HFFc6 (cell line): ENCODE measurements around the gene KRT39. TPM values are rescaled to one million over a fixed set of nuclear protein-coding genes. Genes with fewer than 3 reads are reported as not detected.

Experiments used
- DNase-seq: peaks from one replicate; pipeline ENCODE4 v3.0.0-alpha.2; 2018
- H3K27ac Mint-ChIP-seq: 2 replicates; pipeline ENCODE4 v1.8.0; 2020; ENCODE audit warnings: mild to moderate bottlenecking, mixed read lengths
- H3K27me3 Mint-ChIP-seq: 2 replicates; pipeline ENCODE4 v1.8.0; 2021; ENCODE audit warnings: mild to moderate bottlenecking, moderate library complexity, mixed read lengths; ENCODE audit not compliant: insufficient read depth
- H3K36me3 Mint-ChIP-seq: 2 replicates; pipeline ENCODE4 v1.8.0; 2021; ENCODE audit warnings: low read depth, mixed read lengths
- H3K4me1 Mint-ChIP-seq: 2 replicates; pipeline ENCODE4 v1.8.0; 2020; ENCODE audit warnings: low read depth, mixed read lengths
- H3K4me3 Mint-ChIP-seq: 2 replicates; pipeline ENCODE4 v1.8.0; 2020; ENCODE audit warnings: mild to moderate bottlenecking, moderate library complexity, mixed read lengths
- H3K9me3 Mint-ChIP-seq: 2 replicates; pipeline ENCODE4 v1.8.0; 2020; ENCODE audit warnings: mild to moderate bottlenecking, mixed read lengths
- total RNA-seq, 6 experiments: library from RNA; stranded (reverse); fragmentation: NEBNext Ultra II Directional; extraction: Animal tissue kit (Norgen Biotek cat#: 25700); gene quantifications; 2 replicates in 1 of 6; 3 replicates in 5 of 6; pipeline ENCODE4 v1.2.3, GENCODE V29; 2021
- TF ChIP-seq, protein P1 (sequence below): fragments of 200-600 bp; sonication (generic); IDR thresholded peaks from 2 replicates; pipeline ENCODE4 v1.5.0; 2021; ENCODE audit warnings: antibody characterized with exemption, mild to moderate bottlenecking

KRT39 gene
- total RNA-seq, 6 experiments from 2014 or later, result not detected

DNA sequence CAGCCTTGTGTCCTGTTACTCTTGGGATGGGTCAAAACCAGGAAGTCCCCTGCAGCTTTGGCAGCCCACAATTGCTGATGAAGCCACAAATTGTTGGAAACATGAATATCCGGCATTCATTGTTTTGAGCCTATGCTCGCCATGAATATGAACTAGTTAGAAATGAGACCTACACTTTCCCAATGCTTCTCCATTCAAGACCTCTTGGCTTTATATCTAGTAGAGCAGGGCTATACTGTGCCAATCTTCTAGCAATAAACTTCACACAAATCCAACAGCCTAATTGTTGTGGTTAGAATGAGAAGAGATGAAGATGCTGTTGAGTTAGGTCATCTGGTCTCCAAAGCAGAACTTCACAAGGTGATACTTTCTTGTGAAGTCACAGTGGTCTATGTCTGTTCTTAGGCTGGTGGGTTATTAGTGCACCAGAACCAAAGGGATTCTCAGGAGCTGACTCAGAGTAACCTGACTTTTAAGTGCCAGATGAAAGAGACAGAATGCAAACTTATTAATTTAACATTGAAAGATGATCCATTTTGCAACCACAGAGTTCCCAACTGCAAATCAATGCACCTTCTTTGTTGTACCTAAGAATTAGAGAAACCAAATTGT is 15.6 kb downstream of the KRT39 start:
- H3K4me3 Mint-ChIP-seq, result no peak overlapping the region
- peak overlapping the region; percentile 84; the same call in 1 of the 2 replicates for H3K27ac Mint-ChIP-seq
- no peak for DNase-seq
- no peaks in the 10 kb centered on the region for H3K36me3 Mint-ChIP-seq
- TF ChIP-seq, protein P1, sequence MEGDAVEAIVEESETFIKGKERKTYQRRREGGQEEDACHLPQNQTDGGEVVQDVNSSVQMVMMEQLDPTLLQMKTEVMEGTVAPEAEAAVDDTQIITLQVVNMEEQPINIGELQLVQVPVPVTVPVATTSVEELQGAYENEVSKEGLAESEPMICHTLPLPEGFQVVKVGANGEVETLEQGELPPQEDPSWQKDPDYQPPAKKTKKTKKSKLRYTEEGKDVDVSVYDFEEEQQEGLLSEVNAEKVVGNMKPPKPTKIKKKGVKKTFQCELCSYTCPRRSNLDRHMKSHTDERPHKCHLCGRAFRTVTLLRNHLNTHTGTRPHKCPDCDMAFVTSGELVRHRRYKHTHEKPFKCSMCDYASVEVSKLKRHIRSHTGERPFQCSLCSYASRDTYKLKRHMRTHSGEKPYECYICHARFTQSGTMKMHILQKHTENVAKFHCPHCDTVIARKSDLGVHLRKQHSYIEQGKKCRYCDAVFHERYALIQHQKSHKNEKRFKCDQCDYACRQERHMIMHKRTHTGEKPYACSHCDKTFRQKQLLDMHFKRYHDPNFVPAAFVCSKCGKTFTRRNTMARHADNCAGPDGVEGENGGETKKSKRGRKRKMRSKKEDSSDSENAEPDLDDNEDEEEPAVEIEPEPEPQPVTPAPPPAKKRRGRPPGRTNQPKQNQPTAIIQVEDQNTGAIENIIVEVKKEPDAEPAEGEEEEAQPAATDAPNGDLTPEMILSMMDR, result no peak
- H3K4me1 Mint-ChIP-seq, result peaks cover 73% of the 10 kb centered on the region
- no peaks in the 10 kb centered on the region for H3K9me3 Mint-ChIP-seq
- no peaks in the 10 kb centered on the region; the same call in none of the 2 replicates for H3K27me3 Mint-ChIP-seq

DNA sequence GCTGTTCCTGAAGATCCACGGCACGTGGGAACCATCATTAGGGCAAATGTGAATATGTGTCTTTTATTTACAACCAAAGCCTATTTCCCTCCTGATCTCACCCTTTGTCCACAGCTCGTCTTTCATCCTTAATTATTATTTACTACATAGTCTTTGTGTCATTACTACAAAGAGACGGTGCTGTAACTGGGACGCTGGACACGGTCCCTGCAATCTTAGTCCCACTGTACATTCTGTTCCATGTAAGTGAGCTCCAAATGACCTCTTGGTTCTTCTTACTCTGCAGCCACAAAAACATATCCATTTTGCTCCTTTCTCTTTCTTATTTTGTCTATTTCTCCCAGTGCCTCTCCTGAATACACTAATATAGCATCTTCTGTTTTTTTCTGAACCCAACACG is 16.6 kb downstream of the KRT39 start:
- Mint-ChIP-seq H3K27me3 (peaks cover under 1% of the 10 kb centered on the region), H3K36me3 (no peaks in the 10 kb centered on the region), H3K9me3 (no peaks in the 10 kb centered on the region), H3K4me3 (no peak overlapping the region), H3K4me1 (peaks cover 63% of the 10 kb centered on the region), H3K27ac (no peak overlapping the region)
- no peak for DNase-seq
- TF ChIP-seq, protein P1, result no peak

DNA sequence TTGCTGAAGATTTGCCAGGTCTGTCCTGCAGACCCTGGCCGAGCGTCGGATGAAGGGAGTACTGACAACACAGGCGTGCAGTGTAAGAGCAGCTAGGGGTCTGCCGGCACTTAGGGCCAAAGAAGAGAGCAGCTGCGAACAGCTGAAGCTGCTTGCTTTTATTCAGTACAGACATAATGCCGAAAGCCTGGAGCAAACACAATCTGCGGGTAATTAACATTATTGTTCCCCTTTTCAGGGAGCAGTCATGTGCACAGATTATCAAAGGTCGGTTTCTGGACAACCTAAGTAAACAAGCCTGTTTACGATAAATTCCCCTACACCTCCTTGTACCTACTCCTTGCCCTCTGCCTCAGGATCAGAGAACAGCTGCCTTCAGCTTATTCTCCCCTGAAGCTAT is 17.3 kb downstream of the KRT39 start:
- H3K4me3 Mint-ChIP-seq, result 0 out of 2 replicates have a peak overlapping the region, but pooled peaks have one; percentile 1
- H3K27me3 Mint-ChIP-seq, result peaks cover 1% of the 10 kb centered on the region
- H3K36me3 Mint-ChIP-seq, result no peaks in the 10 kb centered on the region
- no peak for DNase-seq
- peaks cover 56% of the 10 kb centered on the region for H3K4me1 Mint-ChIP-seq
- no peaks in the 10 kb centered on the region for H3K9me3 Mint-ChIP-seq
- TF ChIP-seq, protein P1, result no peak
- H3K27ac Mint-ChIP-seq, result peak overlapping the region; percentile 27; the same call in 1 of the 2 replicates

DNA sequence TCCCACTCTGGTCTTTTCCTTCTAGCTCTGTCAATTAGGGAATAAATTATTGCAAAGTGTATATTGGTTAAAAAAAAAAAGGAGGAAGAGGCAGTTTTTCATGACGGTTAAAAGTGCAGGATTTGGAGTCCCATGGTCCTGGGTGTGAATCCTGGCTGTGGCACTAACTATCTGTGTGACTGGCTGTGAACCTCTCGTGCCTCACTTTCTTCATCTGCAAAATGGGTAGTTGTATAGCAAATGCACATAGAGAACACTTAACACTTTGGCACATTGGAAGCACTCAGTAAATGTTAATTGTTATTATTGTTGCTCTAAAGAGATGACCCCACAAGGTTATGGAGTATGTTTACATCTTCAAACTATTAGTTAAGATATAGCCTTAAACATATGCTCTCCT is 18.8 kb downstream of the KRT39 start:
- H3K9me3 Mint-ChIP-seq, result no peaks in the 10 kb centered on the region
- TF ChIP-seq, protein P1, result no peak
- peaks cover 1% of the 10 kb centered on the region for H3K27me3 Mint-ChIP-seq
- H3K4me1 Mint-ChIP-seq, result peaks cover 41% of the 10 kb centered on the region
- H3K4me3 Mint-ChIP-seq, result no peak overlapping the region
- no peaks in the 10 kb centered on the region for H3K36me3 Mint-ChIP-seq
- H3K27ac Mint-ChIP-seq, result no peak overlapping the region
- no peak for DNase-seq

DNA sequence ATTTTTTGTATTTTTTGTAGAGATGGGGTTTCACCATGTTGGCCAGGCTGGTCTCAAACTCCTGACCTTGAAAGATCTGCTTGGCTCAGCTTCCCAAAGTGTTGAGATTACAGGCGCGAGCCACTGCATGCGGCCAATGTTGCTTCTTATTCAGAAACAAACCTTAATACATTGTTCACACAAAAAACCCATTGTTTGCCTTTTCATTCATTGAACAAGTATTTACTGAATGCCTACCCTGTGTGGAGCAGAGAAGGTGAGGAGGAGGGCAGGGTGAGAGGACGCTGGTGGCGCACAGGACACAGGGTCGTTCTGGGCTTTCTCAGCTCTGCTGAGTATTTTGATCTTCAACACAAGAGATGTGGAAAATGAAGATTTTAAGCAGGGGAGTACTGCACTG is 21.3 kb downstream of the KRT39 start:
- TF ChIP-seq, protein P1, result no peak
- no peak overlapping the region for H3K4me3 Mint-ChIP-seq
- no peaks in the 10 kb centered on the region for H3K9me3 Mint-ChIP-seq
- H3K27ac Mint-ChIP-seq, result no peak overlapping the region
- DNase-seq, result no peak
- no peaks in the 10 kb centered on the region for H3K36me3 Mint-ChIP-seq
- peaks cover 18% of the 10 kb centered on the region for H3K4me1 Mint-ChIP-seq
- H3K27me3 Mint-ChIP-seq, result peaks cover 1% of the 10 kb centered on the region
